DMS79 treated with DMSO at 0.1 percent for 48 hours (cell line): ENCODE measurements around the gene NEDD4L.

Experiments
- DNase-seq: peaks from one replicate; lab custom pipeline; 2025; lab: John Stamatoyannopoulos, UW

The NEDD4L gene

DNA sequence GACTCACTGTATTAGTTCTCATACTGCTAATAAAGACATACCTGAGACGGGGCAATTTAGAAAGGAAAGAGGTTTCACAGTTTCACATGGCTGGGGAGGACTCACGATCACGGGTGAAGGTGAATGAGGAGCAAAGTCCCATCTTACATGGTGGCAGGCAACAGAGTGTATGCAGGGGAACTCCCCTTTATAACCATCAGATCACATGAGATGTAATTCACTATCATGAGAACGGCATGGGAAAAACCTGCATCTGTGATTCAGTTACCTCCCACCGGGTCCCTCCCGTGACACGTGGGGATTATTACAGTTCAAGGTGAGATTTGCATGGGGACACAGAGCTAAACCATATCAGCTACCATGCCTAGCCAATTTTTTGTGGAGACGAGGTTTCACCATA lies 168.2 kb downstream of the NEDD4L start:
- DNase-seq = no peak

DNA sequence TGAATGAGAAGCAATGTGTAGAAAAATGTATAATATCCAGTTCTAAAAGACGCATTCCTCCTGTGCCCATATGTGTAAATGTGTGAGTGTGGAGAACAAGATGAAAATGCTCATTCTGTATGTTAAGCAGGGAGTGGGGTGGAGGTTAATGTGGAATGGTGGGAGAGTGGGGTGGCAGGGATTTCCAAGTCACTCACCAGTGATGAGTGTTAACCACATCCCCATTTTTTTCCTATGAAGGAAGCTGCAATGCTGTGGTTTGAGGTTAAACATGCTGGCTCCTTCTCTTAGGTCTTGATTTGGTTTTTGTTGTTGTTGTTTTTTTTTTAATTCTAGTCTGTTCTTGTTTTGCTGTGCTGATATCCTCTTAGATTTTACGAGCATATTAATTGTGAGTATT lies 169.4 kb downstream of the NEDD4L start:
- DNase-seq = no peak

DNA sequence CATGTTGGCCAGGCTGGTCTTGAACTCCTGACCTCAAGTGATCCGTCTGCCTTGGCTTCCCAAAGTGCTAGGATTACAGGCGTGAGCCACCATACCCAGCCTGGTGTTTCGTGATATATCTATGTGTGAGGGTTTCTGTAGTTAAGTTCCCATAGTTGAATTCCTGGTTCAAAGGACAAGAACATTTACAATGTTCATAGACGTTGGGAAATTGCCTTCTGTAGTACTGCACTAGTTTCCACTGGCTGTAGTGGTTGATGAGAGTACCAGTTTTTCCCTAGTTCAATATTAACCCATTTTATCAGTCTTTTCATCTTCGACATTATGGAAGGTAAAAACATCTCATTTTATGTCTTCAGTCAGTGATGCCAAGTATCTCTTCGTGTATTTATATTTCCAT lies 171.0 kb downstream of the NEDD4L start:
- DNase-seq = no peak

DNA sequence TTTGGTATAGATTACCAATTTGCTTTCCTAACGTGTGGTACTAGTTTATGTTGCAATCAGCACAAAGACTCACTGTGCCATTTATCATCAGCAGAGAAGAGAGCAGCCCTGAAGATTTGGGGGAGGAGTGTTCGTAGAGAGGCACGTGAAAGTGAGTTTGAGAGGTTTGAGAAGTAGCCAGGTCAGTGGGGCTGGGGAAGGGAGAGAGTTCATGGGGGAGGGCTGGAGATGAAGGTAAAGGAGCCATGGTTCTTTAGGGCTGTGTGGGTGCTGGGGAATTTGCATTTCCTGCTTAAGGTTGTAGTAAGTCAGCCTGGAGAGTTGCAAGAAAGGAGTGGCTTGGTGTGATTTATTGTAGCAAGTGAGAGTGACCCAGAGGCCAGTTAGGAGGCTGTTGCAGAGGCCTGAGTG lies 172.1 kb downstream of the NEDD4L start:
- DNase-seq = peak; percentile 21

DNA sequence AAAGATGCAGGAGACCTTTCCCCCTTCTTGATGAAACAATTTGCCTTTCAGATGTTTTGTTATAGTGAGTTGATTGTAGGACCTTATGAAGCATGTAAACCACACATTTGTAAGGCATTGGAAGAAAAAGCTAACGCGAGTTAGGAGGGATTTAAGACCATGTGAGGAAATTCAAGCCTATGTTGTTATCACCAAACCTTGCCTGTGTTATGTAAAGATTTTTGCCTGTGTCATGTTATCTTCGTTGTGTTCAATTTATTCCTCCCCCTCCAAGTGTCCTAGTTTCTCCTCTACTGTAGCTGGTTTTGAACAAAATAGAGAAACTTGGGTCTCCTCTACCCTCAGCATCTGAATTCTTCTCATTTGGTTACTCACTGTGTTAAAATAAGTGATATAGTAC lies 173.0 kb downstream of the NEDD4L start:
- DNase-seq = no peak

DNA sequence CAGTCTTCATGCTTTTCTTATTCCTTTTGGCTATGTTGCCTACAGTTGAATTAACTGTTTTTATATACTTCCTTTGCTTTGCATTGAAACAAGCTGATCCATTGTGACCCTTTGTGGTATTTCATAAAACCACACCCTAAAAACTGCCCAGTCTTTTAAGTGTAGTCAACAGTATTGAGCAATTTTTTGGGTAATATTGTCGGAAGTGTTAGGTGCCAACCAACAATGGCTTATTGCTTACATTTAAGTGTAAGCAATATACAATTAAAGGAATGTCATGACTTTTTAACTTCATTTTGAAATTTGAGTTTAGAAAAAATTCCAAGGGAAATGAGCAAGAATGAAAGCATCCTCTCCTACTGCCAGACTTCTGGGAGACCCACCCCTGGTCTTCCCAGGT lies 174.1 kb downstream of the NEDD4L start:
- no peak for DNase-seq

DNA sequence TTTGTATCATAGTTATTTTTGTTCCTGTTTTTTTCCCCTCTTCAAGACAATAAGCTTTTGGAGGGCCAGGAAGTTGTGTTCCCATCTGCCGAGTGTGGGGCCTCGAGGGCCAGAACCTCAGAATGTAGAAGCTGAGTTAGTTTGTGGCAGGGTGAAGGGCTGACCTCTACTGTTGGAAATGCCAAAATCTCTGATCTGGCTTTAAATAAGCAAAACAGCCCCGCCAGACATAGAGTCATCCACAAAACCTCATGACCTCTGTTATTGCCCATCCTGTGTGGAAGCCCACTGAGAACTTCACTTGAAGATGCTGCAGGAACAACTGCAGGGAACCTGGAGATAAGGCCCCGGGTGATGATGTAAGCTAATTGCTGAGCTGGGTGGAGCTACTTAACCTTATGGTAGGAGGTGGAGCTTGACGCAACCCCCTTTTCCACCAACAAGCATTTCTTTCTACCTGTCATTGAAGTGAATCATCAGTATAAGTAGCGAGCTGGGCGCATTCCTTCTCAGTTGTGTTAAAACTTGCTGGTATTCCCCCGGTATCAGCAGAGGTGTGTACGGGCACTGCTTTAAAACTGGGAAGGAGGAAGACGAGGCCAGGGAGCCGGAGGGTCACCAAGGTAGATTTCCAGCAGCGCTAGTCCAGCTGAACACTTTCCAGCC lies 177.2 kb downstream of the NEDD4L start:
- no peak for DNase-seq

DNA sequence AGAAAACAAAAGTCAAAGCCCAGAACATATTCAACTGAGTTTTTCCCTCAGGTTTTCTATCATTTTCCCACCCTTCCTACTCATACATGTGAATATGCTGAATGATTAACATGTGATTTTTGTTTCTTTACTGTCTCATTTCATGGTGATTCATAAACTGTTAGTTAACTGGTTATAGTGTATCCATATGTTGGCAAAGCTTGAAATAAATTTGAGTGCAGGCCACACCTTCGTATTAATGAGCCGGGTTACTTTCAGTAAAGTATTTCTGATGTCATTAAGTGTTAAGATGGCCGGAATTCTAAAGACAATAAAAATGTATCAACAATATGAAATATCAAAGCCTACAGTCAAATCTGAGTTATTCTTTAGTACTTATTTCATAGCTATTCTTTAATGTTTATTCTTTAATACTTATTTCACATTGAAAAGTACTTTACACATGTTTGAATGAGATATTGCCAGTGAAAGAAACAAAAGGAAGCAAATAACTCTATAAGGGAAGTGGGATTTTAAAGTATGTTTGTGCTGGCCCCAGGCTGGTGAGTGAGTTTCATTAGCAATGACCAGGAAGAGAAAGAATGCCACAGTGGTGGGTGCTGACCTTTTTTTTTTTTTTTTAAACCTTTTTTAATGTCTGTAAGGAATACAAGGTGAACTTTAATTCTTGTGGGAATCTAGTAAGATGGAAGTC lies 178.6 kb downstream of the NEDD4L start:
- DNase-seq = no peak

DNA sequence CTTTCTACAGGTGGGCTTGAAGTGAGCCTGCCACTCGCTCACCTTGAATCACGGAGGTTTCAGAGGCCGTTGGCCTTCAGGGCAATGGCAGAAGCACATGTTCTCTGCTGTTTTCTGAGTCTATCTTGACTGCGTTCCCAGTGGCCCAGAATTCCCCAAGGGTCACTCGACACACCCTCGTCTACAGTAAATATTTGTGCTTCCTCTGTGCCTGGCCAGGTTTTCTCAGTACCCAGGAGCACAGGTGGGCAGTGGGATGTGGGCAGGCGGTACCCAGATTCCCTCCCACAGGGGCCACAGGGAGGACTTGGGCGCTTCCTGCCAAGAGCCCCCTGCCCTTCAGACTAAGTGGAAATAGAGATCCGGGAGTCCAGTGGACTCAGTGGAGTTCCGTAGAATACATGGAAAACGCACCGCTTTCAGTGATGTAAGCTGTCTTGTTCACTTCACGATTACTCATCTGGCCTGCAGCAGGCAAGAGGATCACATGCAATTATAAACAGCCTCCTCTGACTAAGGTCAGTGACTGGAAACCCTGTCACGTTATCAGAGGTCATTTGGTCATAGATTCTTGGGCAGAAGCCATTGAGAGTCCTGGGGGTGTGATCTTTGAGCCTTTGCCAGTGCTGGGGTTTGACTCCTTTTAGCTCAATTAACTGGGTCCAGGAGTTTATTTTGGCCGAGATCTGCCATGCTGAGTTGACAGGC lies 179.8 kb downstream of the NEDD4L start:
- no peak for DNase-seq

DNA sequence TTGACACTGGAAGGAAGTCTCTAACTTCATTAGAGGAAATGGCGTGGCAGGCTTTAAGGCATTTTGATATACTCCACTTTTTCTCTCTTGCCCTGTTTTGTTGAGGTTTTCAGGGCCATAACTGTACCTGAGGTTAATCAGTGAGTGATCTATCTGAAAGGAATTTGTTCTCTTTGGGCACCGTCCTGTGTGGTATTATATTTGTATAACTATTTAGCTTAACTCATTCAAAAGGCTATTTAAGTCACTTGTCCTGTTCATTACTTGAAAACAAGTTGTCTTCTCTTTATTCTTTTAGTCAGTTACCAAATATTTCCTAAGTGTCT lies 180.4 kb downstream of the NEDD4L start:
- no peak for DNase-seq

DNA sequence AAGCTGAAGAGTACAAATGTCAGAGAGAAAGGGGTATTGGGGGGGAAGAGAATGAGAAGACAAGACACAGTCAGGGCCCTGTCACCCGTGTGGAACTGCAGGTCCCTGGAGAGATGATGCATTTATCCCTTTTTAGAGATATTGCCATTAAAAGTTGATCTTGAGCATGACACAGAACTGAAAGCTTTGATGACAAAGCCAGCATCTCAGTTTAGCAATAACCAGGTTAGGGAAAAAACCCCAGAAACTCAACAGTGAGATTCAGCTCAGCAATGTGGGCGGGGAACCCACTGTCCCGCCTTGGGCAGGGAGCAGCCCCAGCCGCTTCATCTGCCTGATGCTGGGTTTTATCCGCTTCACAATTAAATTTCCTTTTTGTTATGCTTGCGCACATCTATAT lies 181.1 kb downstream of the NEDD4L start:
- no peak for DNase-seq

DNA sequence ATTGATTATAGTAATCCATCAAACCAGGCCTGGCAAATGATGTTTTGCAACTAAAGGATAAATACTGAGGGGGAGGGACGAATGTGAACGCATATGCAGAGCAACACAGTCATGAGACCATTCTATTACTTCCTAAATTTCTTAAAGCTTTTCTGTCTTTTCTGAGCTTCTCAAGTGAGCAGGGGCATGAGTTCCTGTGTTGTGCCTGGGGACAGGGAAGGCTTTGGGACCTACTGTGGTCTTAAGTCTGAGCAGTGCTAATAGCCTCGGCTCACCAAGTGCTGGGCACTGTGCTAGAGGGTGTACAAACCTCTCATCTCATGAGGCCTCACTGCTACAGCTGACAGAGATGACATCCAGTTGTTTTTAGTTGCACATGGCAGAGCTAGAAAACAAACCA lies 182.4 kb downstream of the NEDD4L start:
- DNase-seq = no peak

DNA sequence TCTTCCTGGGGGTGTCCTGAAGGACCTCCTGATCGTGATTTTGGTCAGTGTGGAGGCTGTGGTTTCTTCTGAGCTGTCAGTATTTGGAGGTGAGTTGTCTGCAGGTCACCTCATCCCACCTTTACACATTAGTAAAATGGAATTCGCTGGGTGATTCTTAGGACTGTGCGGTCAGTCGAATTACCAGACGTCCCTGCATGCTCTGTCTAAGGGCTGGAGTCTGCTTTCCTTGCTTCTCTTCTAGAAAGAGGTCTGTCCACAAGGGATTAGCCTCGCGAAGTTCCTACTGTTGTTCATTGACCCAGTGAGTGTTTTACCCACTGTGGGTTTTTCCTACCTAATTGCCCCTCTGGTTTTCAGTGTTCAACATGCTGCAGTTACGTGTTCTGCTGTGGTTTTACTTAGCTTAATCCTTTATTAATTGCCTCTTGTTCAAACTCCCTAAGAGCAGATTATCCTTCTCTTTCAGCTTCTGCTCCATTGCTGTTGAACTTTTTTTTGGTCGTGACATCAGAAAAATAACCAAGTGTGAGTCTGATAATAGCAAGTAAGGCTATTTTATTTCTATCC lies 183.4 kb downstream of the NEDD4L start:
- DNase-seq = no peak

DNA sequence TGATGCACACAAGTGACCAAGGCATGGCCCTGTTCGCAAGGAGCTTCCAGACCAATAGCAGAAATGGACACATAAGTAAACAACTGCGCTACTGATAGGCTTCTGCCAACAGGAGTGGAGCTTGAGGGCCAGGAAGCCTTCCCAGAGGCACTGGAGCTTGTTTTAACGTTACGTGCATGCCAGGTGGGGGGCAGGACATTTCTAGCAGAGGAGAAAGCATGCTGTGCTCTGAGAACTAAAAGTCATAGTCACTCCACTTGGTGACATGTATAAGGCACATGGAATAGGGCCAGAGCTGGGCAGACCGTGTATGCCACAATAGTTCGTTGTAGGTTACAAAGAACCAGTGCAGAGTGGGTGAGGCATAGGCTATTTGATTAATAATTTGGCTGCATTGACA lies 184.2 kb downstream of the NEDD4L start:
- DNase-seq = no peak

DNA sequence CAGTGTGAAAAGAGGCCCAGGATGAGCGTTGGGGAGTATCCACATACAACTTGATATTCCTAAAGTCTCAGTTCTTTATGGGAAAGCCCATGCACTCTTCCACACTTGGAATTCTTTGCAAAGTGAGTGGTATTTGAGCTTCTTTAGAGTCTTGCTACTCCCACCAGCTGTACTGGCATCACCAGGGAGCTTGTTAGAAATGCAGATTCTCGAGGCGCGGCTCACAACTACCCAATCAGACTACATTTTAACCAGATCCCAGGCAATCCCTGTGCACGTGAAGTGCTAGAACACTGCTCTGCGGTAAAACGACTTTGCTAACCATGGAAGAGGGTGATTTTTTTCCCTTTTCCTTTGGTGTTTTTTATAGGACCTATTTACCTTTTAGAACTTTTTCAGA lies 184.7 kb downstream of the NEDD4L start:
- DNase-seq = no peak

DNA sequence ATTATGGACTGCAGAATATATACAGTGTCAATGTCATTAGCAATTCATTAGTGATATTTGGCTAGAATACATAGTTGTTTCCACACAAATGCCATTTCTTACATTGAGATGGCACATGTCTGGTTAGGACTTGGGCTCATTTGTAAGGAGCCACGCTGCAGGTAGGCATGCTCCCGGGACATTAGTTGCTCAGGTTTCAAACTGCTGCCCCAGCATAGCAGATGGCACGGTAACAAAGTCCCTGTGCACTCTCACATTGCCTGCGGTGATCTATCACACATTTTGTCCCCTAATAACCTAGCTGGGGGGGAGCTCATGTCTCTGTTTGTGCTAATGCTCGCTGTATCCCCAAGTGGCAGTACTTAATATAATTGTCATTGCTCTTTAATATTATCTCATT lies 185.1 kb downstream of the NEDD4L start:
- no peak for DNase-seq

DNA sequence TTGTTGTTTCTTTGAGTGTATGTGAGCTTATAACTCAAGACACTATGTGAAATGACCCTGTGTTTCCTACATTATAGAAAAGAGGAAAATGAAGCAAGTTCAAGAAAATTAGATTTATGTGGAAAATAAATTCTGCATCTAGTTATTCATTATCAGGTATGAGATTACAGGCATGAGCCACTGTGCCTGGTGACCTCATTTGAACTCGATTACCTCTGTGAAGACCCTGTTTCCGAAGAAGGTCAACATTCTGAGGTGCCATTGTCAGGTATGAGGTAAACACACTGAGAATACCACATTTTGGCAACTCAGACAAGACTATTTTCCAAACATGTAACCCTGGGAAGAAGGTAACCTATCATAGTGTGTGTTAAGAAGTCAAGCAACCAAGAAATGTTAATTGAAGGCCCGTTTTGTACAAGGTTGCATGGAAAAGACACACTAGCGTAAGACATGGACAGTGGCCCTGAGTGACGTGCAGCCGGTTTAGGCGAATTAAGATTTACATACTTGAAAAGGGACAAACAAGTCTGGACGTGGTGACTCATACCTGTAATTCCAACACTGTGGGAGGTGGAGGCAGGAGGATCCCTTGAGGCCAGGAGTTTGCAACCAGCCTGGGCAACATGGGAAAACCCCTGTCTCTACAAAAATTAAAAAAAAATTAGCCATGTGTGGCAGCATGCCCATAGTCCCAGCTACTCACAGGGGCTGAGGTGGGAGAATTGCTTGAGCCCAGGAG lies 186.6 kb downstream of the NEDD4L start:
- no peak for DNase-seq

DNA sequence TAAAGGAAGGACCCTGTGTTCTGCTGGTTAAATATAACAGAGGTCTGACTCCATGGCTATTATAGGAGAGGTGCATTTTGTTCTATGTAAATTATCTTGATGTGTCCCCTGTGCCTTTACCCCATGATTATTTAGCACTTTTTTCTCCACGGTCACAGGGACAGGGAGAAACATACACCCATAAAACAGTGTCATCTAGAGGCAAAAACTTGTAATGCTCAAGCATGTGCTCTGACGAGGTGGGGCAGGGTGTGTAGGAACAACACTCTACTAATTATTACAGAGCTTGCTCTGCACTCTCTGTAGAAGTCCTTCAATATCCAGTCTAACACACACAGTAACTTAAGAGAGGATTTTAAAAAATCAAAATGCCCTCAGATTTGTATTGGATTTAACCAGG lies 187.9 kb downstream of the NEDD4L start:
- DNase-seq = no peak

DNA sequence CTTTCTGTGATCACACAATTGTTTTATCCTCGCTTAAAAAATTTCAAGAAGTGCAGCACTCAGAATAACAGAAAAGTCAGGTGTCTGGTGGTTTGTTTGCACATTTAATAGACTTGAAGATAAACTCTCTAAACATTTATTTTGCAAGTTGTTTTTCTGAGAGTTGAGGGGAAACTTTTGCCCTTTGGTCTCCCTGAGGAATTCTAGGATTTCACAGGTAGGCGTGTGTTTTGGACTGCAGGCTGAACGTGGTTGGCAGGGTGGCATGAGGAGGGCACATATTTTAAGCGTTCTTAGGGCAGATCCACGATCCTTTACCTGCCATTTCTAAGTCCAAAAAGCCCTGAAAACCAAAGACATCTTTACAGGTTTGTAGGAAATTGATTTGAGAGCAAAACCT lies 188.6 kb downstream of the NEDD4L start:
- DNase-seq = no peak

DNA sequence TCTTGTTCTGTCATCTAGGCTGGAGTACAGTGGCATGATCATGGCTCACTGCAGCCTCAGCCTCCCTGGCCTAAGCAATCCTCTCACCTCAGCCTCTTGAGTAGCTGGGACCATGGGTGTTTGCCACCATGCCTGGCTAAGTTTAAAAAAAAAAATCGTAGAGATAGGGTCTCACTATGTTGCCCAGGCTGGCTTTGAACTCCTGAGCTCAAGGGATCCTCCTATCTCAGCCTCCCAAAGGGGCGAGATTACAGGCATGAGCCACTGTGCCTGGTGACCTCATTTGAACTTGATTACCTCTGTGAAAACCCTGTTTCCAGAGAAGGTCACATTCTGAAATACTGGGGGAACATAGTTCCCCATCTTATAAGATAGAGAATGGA lies 190.3 kb downstream of the NEDD4L start:
- DNase-seq = no peak

DNA sequence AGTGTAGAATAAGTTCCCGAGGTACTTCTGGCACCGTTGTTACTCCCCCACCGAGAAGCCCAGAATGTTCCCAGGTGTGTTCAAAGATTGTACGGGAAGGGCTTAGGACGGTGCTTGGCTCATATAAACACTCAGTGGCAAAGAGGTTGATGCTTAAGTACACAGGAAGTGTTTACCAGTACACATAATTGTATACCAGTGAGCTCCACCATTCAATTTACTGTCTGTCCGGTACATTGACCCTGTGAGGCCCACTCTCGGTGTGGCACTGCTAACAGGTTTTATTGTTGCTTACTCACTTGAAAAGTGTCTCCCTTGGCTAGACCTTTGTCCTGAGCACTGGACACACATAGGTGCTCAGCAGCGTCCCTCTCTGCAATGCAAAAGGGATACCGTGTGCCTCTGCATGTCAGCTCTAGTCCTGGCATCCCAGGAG lies 191.0 kb downstream of the NEDD4L start:
- DNase-seq = peak; percentile 32

DNA sequence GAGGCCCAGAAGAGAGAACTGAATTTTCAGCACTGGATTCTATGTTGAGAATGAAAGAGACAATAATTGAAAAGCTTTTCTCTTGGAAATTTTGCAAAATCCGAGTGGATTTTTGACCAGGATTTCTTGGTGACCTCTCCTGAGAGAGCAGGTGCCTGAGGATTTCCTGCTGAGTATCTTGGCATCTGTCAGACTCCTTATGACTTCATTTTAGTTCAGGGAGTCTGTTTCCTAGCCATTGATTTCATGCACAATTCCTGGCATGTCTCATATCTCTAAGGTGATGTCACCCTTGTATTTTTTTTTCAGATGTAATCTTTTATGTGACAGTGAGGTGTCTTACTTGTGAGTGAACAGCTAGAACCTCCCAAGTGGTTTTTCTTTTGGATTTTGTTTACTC lies 195.9 kb downstream of the NEDD4L start:
- DNase-seq = peak; percentile 74
